ENCODE measurements around the gene ZDHHC20. TPM values are rescaled to one million over a fixed set of nuclear protein-coding genes. Genes with fewer than 3 reads are reported as not detected.

ZDHHC20 gene
- total RNA-seq, 2 donors from 2014 or later = 85.2 to 94.1 TPM

- no peak for DNase-seq
- Histone ChIP-seq H3K9ac (ENCODE audit: extremely low read depth, low read length, poor library complexity, severe bottlenecking) (no peak overlapping the region), H3K4me3 (ENCODE audit: low read length) (no peak overlapping the region), H3K9me3 (ENCODE audit: control insufficient read depth, low read length) (peaks cover 8% of the 10 kb centered on the region), H3K27ac (ENCODE audit: low read depth, low read length) (no peak overlapping the region), H3K27me3 (ENCODE audit: control insufficient read depth, insufficient read depth, low read length, poor library complexity, severe bottlenecking) (no peaks in the 10 kb centered on the region), H3K36me3 (ENCODE audit: control insufficient read depth, insufficient read depth, low read length) (no peaks in the 10 kb centered on the region), H3K4me1 (ENCODE audit: control insufficient read depth, insufficient read depth, low read length) (peaks cover 4% of the 10 kb centered on the region)
- H3K9me3 Mint-ChIP-seq = peaks cover 1% of the 10 kb centered on the region
- TF ChIP-seq CTCF (conservative IDR thresholded peaks at IDR 0.05) = no peak
- no peaks in the 10 kb centered on the region for H3K36me3 Mint-ChIP-seq (ENCODE audit: low read depth)
- peaks cover 22% of the 10 kb centered on the region for H3K4me1 Mint-ChIP-seq
- no peak overlapping the region for H3K4me3 Mint-ChIP-seq
- H3K27me3 Mint-ChIP-seq (ENCODE audit: insufficient read depth) = no peaks in the 10 kb centered on the region
- no peak overlapping the region for H3K27ac Mint-ChIP-seq
These were observed 4.3 kb upstream of the ZDHHC20 start for GRCh38 chr13:21463424-21463823.

GRCh38 chr13:21461131-21461530, 2.0 kb upstream of the ZDHHC20 start:
- no peak for TF ChIP-seq CTCF (conservative IDR thresholded peaks at IDR 0.05)
- Mint-ChIP-seq H3K27me3 (ENCODE audit: insufficient read depth) (no peaks in the 10 kb centered on the region), H3K27ac (no peak overlapping the region), H3K36me3 (ENCODE audit: low read depth) (peaks cover 4% of the 10 kb centered on the region), H3K4me3 (no peak overlapping the region), H3K9me3 (no peaks in the 10 kb centered on the region), H3K4me1 (peaks cover 26% of the 10 kb centered on the region)
- H3K4me3 ChIP-seq (ENCODE audit: low read length) = no peak overlapping the region
- no peak for DNase-seq
- H3K36me3 ChIP-seq (ENCODE audit: control insufficient read depth, insufficient read depth, low read length) = no peaks in the 10 kb centered on the region
- H3K4me1 ChIP-seq (ENCODE audit: control insufficient read depth, insufficient read depth, low read length) = peaks cover 2% of the 10 kb centered on the region
- H3K9me3 ChIP-seq (ENCODE audit: control insufficient read depth, low read length) = no peaks in the 10 kb centered on the region
- H3K9ac ChIP-seq (ENCODE audit: extremely low read depth, low read length, poor library complexity, severe bottlenecking) = no peak overlapping the region
- WGBS, 2 experiments (ENCODE audit: insufficient coverage in 1 of 2, insufficient read length in 1 of 2) = 50 to 76% methylated on average over 2 to 3 of the region's 3 CpGs
- H3K27ac ChIP-seq (ENCODE audit: low read depth, low read length) = no peak overlapping the region
- no peaks in the 10 kb centered on the region for H3K27me3 ChIP-seq (ENCODE audit: control insufficient read depth, insufficient read depth, low read length, poor library complexity, severe bottlenecking)

- Histone ChIP-seq H3K4me1 (ENCODE audit: control insufficient read depth, insufficient read depth, low read length) (no peaks in the 10 kb centered on the region), H3K4me3 (ENCODE audit: low read length) (peak overlapping the region; percentile 98), H3K9me3 (ENCODE audit: control insufficient read depth, low read length) (peaks cover 6% of the 10 kb centered on the region), H3K9ac (ENCODE audit: extremely low read depth, low read length, poor library complexity, severe bottlenecking) (peak overlapping the region; percentile 91), H3K36me3 (ENCODE audit: control insufficient read depth, insufficient read depth, low read length) (no peaks in the 10 kb centered on the region), H3K27ac (ENCODE audit: low read depth, low read length) (peak overlapping the region; percentile 83), H3K27me3 (ENCODE audit: control insufficient read depth, insufficient read depth, low read length, poor library complexity, severe bottlenecking) (no peaks in the 10 kb centered on the region)
- H3K36me3 Mint-ChIP-seq (ENCODE audit: low read depth) = peaks cover 16% of the 10 kb centered on the region
- H3K27me3 Mint-ChIP-seq (ENCODE audit: insufficient read depth) = no peaks in the 10 kb centered on the region
- TF ChIP-seq CTCF (conservative IDR thresholded peaks at IDR 0.05) = no peak
- WGBS, 2 experiments (ENCODE audit: insufficient coverage in 1 of 2, insufficient read length in 1 of 2) = 0 to 1% methylated on average over 2 to 16 of the region's 16 CpGs
- H3K9me3 Mint-ChIP-seq = peaks cover 14% of the 10 kb centered on the region
- H3K27ac Mint-ChIP-seq = peak overlapping the region; percentile 96
- H3K4me1 Mint-ChIP-seq = peaks cover 14% of the 10 kb centered on the region
- peak overlapping the region; percentile 96 for H3K4me3 Mint-ChIP-seq
- peak; percentile 87 for DNase-seq
These were observed 671 bp downstream of the ZDHHC20 start for GRCh38 chr13:21458451-21458812.

All from endodermal cell (in vitro differentiated cells).